Measurements from ENCODE around the gene EPHB2.

Gene EPHB2

DNA sequence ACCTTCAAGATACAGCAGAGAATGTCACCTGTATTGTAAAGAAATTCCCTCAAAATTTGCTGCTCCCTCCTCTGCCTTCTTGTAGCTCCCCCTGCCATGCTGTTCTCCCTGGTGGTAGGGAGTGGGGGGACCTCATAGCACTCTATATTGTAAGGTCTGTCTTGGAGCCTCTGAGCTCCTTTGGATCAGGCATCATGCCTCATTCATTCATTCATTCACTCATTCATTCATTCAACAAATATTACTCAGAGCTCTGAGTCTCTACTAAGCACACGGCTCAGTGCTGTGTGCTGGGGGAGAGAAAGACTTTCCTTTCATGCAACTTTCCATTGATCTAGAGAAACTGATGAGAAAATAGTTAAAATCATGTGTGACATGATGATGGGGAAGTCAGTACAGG lies 27.1 kb upstream of the EPHB2 start:
- Histone ChIP-seq H2AK5ac (ENCODE audit: low read length, severe bottlenecking) (no peak overlapping the region), H2BK5ac (ENCODE audit: low read depth, low read length, poor library complexity, severe bottlenecking) (no peak overlapping the region), H3K79me1 (replicated peaks; ENCODE audit: low read length, poor library complexity, severe bottlenecking) (no peaks in the 10 kb centered on the region), H3K4ac (ENCODE audit: low read depth in 1 of 2, low read length in 2 of 2) (no peak overlapping the region), H3K9ac (ENCODE audit: low read length) (no peak overlapping the region), H3K4me1 (ENCODE audit: control insufficient read depth, insufficient read depth, low read depth, low read length) (peaks cover 19% of the 10 kb centered on the region), H2BK12ac (ENCODE audit: low read length in 2 of 2) (no peak overlapping the region), H2BK120ac (ENCODE audit: low read depth, low read length) (no peak overlapping the region), H3K14ac (ENCODE audit: low read length in 2 of 2) (no peak overlapping the region), H3K27ac (ENCODE audit: low read length, poor library complexity, severe bottlenecking) (no peak overlapping the region), H2BK15ac (ENCODE audit: low read depth, poor library complexity, severe bottlenecking) (no peak overlapping the region), H3K27me3 (ENCODE audit: control insufficient read depth in 1 of 2, insufficient read depth in 1 of 2, low read length in 2 of 2) (peaks cover 3 to 63% of the 10 kb centered on the region in 2 experiments), H3K4me2 (ENCODE audit: low read length, poor library complexity, severe bottlenecking) (no peak overlapping the region), H4K91ac (ENCODE audit: low read length) (no peak overlapping the region), H4K8ac (ENCODE audit: low read length) (no peak overlapping the region), H3K18ac (ENCODE audit: low read depth in 1 of 2, low read length in 2 of 2) (no peak overlapping the region), H3K36me3 (ENCODE audit: control insufficient read depth in 1 of 2, insufficient read depth in 2 of 2, low read depth in 1 of 2, low read length in 2 of 2) (no peaks in the 10 kb centered on the region), H3K9me3 (ENCODE audit: control insufficient read depth, low read length) (no peaks in the 10 kb centered on the region), H3K4me3 (ENCODE audit: insufficient read depth in 1 of 2, low read depth in 1 of 2, low read length in 2 of 2) (no peak overlapping the region), H3K23ac (ENCODE audit: low read length in 2 of 2) (no peak overlapping the region), H2AFZ (ENCODE audit: low read depth, low read length) (no peak overlapping the region)
- WGBS: 86% methylated on average over 1 of the region's 1 CpG
- no peak for DNase-seq

DNA sequence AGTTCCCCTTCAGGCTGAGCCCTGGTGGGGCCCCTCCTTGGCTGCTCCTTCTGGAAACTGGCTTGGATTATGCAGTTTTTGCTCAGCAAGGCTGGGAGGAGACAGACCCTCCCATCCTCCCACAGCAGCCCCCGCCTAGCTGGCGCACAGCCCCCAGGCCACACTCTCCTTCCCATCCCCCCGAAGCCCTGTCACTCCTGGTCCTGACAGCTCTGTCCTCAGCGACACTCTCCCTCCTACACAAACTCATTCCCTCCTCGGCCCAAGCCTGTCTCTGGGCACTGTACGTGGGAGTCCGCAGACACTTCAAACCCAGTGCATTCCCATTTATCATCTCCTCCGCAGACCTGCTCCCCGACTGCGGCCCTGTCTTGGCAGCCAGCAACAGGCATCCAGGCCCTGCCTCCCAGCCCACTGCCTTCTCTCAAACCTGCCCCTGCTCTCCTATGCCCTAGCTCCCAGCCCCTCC lies 25.0 kb upstream of the EPHB2 start:
- no peak overlapping the region for H3K23ac ChIP-seq (ENCODE audit: low read length in 2 of 2)
- 54% methylated on average over 10 of the region's 10 CpGs for WGBS

DNA sequence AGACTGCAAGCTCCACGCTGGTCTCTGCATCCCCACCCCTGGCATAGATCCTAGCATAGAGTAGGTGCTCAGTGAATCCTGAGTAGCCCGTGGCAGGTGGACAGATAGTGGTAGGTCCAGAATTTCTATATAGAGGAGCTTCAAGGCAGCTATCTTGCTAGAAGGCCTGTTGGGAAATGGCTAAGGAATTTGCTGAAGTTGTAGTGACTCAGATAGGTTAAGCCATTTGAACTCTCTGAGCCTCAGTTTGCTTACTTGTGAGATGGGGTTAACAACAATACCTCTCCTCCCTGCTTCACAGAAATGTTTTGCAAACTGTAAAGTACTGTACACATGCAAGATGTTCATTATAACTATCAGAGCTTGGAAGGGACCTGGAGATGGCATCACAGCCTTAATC lies 23.4 kb upstream of the EPHB2 start:
- H3K4me3 ChIP-seq (ENCODE audit: insufficient read depth in 1 of 2, low read depth in 1 of 2, low read length in 2 of 2): no peak overlapping the region
- 83% methylated on average over 2 of the region's 2 CpGs for WGBS
- no peak overlapping the region for H3K14ac ChIP-seq (ENCODE audit: low read length in 2 of 2)
- H3K9ac ChIP-seq (ENCODE audit: low read length): no peak overlapping the region
- no peak overlapping the region for H4K8ac ChIP-seq (ENCODE audit: low read length)
- peaks cover 3 to 42% of the 10 kb centered on the region in 2 experiments for H3K27me3 ChIP-seq (ENCODE audit: control insufficient read depth in 1 of 2, insufficient read depth in 1 of 2, low read length in 2 of 2)
- no peak overlapping the region for H4K91ac ChIP-seq (ENCODE audit: low read length)
- H3K36me3 ChIP-seq (ENCODE audit: control insufficient read depth in 1 of 2, insufficient read depth in 2 of 2, low read depth in 1 of 2, low read length in 2 of 2): no peaks in the 10 kb centered on the region
- H3K18ac ChIP-seq (ENCODE audit: low read depth in 1 of 2, low read length in 2 of 2): no peak overlapping the region
- H2BK5ac ChIP-seq (ENCODE audit: low read depth, low read length, poor library complexity, severe bottlenecking): no peak overlapping the region
- peak overlapping the region; percentile 92 for H2AK5ac ChIP-seq (ENCODE audit: low read length, severe bottlenecking)
- H3K4me2 ChIP-seq (ENCODE audit: low read length, poor library complexity, severe bottlenecking): no peak overlapping the region
- no peak overlapping the region for H2BK12ac ChIP-seq (ENCODE audit: low read length in 2 of 2)
- no peak overlapping the region for H3K23ac ChIP-seq (ENCODE audit: low read length in 2 of 2)
- no peak overlapping the region for H2AFZ ChIP-seq (ENCODE audit: low read depth, low read length)
- H3K9me3 ChIP-seq (ENCODE audit: control insufficient read depth, low read length): no peaks in the 10 kb centered on the region
- DNase-seq: peak; percentile 58
- no peak overlapping the region for H2BK120ac ChIP-seq (ENCODE audit: low read depth, low read length)
- no peak overlapping the region for H2BK15ac ChIP-seq (ENCODE audit: low read depth, poor library complexity, severe bottlenecking)
- H3K79me1 ChIP-seq (replicated peaks; ENCODE audit: low read length, poor library complexity, severe bottlenecking): no peaks in the 10 kb centered on the region
- no peak overlapping the region for H3K4ac ChIP-seq (ENCODE audit: low read depth in 1 of 2, low read length in 2 of 2)
- H3K4me1 ChIP-seq (ENCODE audit: control insufficient read depth, insufficient read depth, low read depth, low read length): peaks cover 26% of the 10 kb centered on the region
- H3K27ac ChIP-seq (ENCODE audit: low read length, poor library complexity, severe bottlenecking): no peak overlapping the region

More for the DNA sequence above, 25.0 kb upstream of the EPHB2 start:
- Histone ChIP-seq H2BK12ac (ENCODE audit: low read length in 2 of 2) (peak overlapping the region in 1 of 2 experiments; percentile 57), H3K18ac (ENCODE audit: low read depth in 1 of 2, low read length in 2 of 2) (peak overlapping the region in 1 of 2 experiments; percentile 35), H2AK5ac (ENCODE audit: low read length, severe bottlenecking) (peak overlapping the region; percentile 10), H2BK15ac (ENCODE audit: low read depth, poor library complexity, severe bottlenecking) (no peak overlapping the region), H2AFZ (ENCODE audit: low read depth, low read length) (no peak overlapping the region), H3K14ac (ENCODE audit: low read length in 2 of 2) (peak overlapping the region in 1 of 2 experiments; percentile 26), H3K79me1 (replicated peaks; ENCODE audit: low read length, poor library complexity, severe bottlenecking) (no peaks in the 10 kb centered on the region), H4K91ac (ENCODE audit: low read length) (no peak overlapping the region), H3K27me3 (ENCODE audit: control insufficient read depth in 1 of 2, insufficient read depth in 1 of 2, low read length in 2 of 2) (peaks cover 3 to 55% of the 10 kb centered on the region in 2 experiments), H2BK120ac (ENCODE audit: low read depth, low read length) (no peak overlapping the region), H3K9me3 (ENCODE audit: control insufficient read depth, low read length) (no peaks in the 10 kb centered on the region), H2BK5ac (ENCODE audit: low read depth, low read length, poor library complexity, severe bottlenecking) (no peak overlapping the region), H3K4ac (ENCODE audit: low read depth in 1 of 2, low read length in 2 of 2) (no peak overlapping the region), H3K9ac (ENCODE audit: low read length) (no peak overlapping the region), H3K27ac (ENCODE audit: low read length, poor library complexity, severe bottlenecking) (no peak overlapping the region), H3K36me3 (ENCODE audit: control insufficient read depth in 1 of 2, insufficient read depth in 2 of 2, low read depth in 1 of 2, low read length in 2 of 2) (no peaks in the 10 kb centered on the region), H3K4me3 (ENCODE audit: insufficient read depth in 1 of 2, low read depth in 1 of 2, low read length in 2 of 2) (no peak overlapping the region), H3K4me2 (ENCODE audit: low read length, poor library complexity, severe bottlenecking) (no peak overlapping the region), H4K8ac (ENCODE audit: low read length) (no peak overlapping the region), H3K4me1 (ENCODE audit: control insufficient read depth, insufficient read depth, low read depth, low read length) (peaks cover 24% of the 10 kb centered on the region)
- DNase-seq: no peak

DNA sequence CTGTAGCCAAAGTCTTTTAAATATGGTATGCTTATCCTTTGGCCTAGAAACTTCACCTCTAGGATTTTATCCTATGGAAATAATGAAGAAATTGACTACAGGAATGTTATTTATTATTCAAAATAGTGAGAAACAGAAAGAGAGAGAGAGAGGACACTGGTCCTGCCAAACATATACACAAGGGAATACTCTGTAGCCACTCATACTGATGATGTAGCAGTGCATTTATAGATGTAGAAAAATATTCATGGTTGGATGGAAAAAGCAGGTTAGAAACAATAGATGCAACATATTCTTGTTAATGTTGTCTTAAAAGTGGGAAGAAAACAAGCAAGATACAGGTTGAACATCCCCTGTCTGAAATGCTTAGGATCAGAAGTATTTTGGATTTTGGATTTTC lies 22.2 kb upstream of the EPHB2 start:
- no peak overlapping the region for H2BK5ac ChIP-seq (ENCODE audit: low read depth, low read length, poor library complexity, severe bottlenecking)
- DNase-seq: no peak

More for the DNA sequence above, 22.2 kb upstream of the EPHB2 start:
- Histone ChIP-seq H3K79me1 (replicated peaks; ENCODE audit: low read length, poor library complexity, severe bottlenecking) (no peaks in the 10 kb centered on the region), H3K4me3 (ENCODE audit: insufficient read depth in 1 of 2, low read depth in 1 of 2, low read length in 2 of 2) (no peak overlapping the region), H3K4ac (ENCODE audit: low read depth in 1 of 2, low read length in 2 of 2) (no peak overlapping the region), H3K9me3 (ENCODE audit: control insufficient read depth, low read length) (no peaks in the 10 kb centered on the region), H3K23ac (ENCODE audit: low read length in 2 of 2) (no peak overlapping the region), H3K27me3 (ENCODE audit: control insufficient read depth in 1 of 2, insufficient read depth in 1 of 2, low read length in 2 of 2) (peaks cover 3 to 31% of the 10 kb centered on the region in 2 experiments), H4K8ac (ENCODE audit: low read length) (no peak overlapping the region), H2BK120ac (ENCODE audit: low read depth, low read length) (no peak overlapping the region), H3K27ac (ENCODE audit: low read length, poor library complexity, severe bottlenecking) (no peak overlapping the region), H3K14ac (ENCODE audit: low read length in 2 of 2) (no peak overlapping the region), H2AFZ (ENCODE audit: low read depth, low read length) (no peak overlapping the region), H3K4me1 (ENCODE audit: control insufficient read depth, insufficient read depth, low read depth, low read length) (peaks cover 26% of the 10 kb centered on the region), H3K18ac (ENCODE audit: low read depth in 1 of 2, low read length in 2 of 2) (no peak overlapping the region), H2AK5ac (ENCODE audit: low read length, severe bottlenecking) (no peak overlapping the region), H4K91ac (ENCODE audit: low read length) (no peak overlapping the region), H3K4me2 (ENCODE audit: low read length, poor library complexity, severe bottlenecking) (no peak overlapping the region), H2BK12ac (ENCODE audit: low read length in 2 of 2) (no peak overlapping the region), H3K36me3 (ENCODE audit: control insufficient read depth in 1 of 2, insufficient read depth in 2 of 2, low read depth in 1 of 2, low read length in 2 of 2) (no peaks in the 10 kb centered on the region), H2BK15ac (ENCODE audit: low read depth, poor library complexity, severe bottlenecking) (no peak overlapping the region), H3K9ac (ENCODE audit: low read length) (no peak overlapping the region)

Data from mesenchymal stem cell (in vitro differentiated cells and primary cell).